GM21381 (cell line): ENCODE data around the gene KIF6.

ENCODE experiments used
- ATAC-seq: cut with Tn5 transposase; IDR thresholded peaks from one replicate; pipeline ENCODE4 v1.9.1; 2021; ENCODE audit warnings: mild to moderate bottlenecking, moderate library complexity; ENCODE audit not compliant: unreplicated experiment

KIF6 gene, protein sequence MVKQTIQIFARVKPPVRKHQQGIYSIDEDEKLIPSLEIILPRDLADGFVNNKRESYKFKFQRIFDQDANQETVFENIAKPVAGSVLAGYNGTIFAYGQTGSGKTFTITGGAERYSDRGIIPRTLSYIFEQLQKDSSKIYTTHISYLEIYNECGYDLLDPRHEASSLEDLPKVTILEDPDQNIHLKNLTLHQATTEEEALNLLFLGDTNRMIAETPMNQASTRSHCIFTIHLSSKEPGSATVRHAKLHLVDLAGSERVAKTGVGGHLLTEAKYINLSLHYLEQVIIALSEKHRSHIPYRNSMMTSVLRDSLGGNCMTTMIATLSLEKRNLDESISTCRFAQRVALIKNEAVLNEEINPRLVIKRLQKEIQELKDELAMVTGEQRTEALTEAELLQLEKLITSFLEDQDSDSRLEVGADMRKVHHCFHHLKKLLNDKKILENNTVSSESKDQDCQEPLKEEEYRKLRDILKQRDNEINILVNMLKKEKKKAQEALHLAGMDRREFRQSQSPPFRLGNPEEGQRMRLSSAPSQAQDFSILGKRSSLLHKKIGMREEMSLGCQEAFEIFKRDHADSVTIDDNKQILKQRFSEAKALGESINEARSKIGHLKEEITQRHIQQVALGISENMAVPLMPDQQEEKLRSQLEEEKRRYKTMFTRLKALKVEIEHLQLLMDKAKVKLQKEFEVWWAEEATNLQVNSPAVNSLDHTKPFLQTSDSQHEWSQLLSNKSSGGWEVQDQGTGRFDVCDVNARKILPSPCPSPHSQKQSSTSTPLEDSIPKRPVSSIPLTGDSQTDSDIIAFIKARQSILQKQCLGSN

DNA sequence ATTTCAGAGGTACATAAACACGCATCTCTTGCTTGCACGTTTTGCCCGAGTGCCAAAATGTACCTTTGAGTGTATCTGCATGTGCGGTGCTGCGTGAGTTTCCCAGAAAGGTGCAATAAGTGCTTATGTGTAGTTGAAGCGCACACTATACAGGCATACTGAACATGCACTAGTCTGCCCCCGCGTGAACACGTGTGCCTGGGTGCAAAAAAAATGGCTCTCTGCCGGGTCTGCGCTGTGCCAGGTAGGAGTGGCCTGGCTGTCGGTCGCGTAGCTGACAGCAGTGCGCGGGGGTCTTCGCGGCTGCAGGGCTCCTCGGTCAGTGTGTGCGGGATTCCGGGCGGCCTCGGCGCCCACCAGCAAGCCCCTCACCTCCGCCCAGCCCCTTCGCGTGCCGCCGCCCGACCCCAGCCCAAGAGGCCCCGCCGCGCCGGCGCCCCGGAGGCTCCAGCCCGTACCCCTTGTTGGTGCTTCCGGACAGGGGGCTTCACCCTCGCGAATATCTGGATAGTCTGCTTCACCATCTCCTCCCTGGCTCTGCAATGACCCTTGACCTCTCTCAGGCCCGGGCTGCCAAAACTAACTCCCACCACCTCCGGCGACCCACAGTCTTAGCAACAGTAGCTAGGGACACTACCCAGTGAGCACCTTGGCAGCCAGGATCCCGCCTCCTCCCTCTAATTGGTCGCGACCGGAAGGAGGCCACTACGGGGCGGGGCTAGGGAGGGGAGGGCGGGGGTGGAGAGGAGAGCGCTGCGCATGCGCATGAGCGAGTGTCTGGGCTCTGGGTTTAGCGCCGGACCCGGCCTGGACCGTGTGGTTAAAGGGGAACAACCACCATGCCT is at the start of gene KIF6:
TSS of gene KIF6 (minus strand) at position 622 of the 845 bp plus-strand sequence. CDS start at position 524, 98 bp downstream.
- peak; percentile 99 for ATAC-seq

DNA sequence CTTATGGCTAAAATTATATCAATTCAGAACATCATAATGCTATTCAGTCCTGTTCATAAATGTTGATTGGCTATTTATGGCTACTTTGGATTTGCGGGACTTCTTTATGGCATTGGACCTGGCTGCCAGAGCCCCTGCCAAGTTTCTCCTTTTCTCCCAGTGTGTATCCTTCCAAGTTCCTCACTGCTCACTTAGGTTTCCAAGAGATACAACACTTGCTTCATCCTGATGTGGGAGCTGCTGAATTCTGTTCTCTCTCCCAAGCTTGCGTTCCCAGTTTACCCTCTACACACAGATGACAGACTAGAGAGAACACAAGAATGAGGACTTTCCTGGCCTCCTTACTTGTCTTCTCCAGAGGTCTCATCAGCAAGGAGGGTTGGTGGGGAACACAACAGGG is 48.6 kb upstream of the KIF6 start:
- ATAC-seq: no peak

DNA sequence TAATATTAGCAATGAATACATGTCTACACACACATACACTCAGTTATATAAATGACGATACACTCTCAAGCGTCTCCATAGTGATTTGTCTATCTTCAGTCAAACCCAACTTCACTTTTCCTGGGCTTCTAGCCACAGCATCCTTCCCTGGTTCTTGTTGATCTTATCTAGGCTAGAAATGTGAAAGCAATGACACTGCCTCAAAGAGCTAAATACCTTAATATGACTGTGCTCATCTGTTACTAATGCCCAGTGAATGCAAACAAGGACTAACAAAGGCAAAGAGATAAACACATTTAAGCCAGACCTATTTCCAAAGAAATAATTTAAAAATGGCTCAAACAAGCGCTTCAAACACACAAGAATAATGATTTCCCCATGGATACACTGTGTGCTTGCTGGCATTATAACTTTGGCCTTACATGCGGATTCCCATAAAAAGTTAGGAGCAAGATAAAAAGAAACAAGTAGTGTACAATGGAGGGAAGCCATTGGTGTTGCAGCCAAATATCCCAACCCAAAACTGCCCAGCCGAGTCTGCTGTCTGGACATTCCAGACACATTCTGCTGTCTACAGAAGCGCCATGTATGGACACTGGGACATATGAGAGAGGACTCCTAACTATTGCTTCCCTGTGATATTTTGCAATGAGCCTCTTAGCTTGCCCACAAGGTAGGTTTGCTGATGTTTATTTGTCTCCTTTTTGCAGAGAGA is 47.5 kb upstream of the KIF6 start:
- no peak for ATAC-seq

DNA sequence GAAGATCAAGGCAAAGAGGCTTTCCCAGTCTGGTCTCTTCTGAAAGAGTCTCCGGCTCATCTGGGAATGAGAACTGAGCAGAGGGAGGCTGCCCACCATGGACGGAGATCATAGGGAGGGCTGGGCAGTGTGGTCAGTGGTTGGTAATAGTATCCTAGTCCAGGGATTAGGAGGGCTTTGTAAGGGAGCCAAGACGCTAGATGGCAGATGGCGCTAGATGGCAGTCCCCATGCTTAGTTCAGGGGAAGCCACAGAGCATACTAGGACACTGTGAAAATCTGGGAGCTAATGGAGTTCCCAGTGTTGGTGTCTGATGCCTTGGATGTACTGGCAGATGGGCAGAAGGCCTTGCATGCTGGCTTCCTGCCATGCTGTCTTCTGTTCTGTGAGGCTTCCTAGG is 45.2 kb upstream of the KIF6 start:
- no peak for ATAC-seq

DNA sequence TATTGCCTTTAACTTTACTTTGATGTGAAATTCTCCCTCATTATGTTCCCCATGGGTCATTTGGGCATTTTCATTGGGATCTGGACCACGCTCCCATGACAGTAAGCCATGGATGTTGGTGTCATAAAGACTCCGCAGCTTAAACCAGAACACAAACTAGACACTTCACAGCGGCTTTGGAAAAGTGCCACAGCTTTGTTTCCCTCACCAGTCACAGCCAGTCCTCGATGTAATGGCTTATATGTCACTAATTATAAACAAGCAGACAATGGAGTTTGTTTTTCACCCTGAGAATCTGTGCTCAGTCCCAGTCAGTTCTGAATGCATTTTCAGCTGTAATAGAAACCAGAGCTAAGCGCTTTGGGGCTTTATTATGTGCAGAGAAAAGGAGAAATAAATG is 43.8 kb upstream of the KIF6 start:
- ATAC-seq: no peak

DNA sequence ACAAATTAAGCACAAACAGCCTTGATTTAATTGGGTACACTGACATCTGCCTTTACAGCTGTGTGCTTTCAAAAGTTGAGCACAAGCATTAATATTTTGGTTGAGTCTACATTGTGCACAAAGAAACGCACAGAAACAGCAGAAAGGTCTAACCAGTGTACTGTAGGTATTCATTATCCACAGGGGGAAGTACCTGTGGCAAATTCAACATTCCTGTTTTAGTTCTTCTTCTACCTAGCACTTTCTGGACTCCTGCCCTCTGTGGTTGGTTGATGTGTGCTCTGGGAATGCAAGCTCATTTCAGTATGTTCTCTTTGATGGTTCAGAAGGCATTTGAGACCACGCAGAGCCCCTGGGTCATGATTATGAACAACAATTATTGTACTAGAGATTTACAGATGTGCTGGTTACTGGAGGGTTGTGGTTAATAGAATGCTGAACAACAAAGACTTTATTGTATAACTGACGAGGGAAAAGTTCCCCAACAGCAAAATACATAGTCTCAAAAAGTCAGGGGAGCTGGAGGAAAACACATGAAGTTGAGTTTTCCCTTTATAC is 40.4 kb upstream of the KIF6 start:
- no peak for ATAC-seq

DNA sequence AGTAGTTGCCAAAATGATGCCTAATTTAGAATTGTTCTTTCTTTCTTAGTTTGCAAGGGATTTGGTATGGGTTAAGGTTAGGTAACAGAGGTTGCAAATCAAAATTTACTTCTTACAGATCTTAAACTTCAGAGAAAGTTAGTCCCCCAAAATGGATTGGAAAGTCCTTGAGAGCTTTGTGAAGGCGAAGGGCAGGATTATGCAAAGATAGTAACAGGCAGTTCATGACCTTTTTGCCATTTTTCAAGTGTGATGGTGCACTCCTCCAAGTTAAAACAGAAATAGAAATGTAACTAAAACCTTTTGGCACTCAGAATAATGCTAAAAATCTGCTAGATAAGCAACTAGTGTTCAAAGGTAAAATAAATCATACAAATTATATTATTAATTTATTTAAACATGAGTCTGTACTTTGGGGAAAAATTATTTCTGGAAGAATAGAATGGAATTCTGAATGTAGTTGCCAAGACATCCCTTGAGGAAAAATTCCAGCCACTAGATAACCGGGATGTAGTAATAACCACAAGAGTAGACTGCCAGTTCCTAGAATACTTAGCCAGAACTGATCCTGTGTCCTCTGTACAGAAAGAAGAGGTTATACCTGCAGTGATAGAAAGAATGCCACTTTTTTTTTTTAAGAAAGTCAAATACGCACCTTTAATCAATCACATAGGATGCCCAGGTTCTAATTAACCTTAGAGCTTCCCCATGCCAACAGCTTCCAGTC is 35.2 kb upstream of the KIF6 start:
- ATAC-seq: no peak

DNA sequence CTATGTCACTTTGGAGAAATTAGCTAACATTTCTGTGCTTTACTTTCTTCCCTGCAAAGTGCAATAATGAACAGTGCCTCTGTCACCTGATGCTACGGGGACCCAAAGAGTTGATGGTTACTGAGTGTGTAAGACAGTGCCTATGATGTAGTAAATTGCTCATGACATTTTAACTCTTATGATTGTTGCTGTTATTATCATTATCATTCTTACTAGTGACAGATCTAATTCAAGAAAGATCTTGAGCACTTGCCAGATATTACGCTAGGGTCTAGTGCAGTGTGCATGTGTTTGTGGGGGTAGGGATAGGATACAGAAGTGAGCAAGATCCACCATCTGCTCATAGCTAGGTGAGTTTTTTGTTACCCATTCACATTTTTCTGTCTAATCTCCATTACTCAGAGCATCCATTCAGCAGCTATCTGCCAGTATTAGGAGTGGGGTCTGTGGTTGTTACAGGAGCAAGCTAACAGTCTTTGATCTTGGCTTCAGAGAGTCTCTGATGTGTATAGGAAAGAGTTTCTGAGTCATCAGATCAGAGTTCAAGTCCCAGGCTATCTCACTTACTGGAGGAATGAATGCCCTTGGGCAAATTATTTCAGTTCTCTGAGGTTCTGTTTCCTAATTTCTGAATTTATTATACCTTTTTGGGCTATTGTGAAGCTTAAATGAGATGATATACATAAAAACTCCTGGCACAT is 33.8 kb upstream of the KIF6 start:
- no peak for ATAC-seq

DNA sequence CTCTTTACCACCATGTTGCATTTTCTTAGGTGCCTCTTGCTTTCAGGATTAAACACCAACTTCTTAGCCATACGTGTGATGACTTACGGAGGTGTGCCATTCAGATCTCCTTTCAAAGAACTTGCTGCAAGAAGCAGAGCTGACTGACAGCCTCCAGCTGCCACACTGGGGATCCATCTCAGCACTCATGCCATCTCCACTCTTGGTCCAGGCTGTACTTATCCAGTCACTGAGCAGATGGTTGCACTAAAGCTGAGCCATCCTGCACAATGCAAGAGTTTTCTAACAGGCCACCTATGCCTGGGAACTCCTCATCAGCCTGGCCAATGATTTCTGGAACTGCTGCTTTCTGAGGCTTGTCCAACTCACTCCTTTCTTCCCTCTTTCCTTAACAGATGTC is 31.4 kb upstream of the KIF6 start:
- no peak for ATAC-seq

DNA sequence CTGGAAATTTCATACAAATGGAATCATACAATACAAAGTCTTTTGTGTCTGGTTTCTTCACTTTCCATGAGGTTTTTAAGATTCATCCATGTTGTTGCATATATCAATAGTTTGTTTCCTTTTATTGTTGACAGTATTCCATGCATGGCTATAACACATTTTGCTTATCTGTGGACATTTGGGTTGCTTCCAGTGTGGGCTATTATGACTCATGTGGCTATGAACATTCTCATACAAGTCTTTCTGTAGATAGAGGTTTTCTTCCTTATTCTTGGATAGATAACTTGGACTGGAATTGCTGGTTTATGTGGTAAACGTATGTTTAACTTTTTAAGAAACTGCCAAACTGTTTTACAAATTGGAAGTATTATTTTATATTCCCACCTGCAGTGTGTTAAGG is 30.0 kb upstream of the KIF6 start:
- ATAC-seq: no peak

DNA sequence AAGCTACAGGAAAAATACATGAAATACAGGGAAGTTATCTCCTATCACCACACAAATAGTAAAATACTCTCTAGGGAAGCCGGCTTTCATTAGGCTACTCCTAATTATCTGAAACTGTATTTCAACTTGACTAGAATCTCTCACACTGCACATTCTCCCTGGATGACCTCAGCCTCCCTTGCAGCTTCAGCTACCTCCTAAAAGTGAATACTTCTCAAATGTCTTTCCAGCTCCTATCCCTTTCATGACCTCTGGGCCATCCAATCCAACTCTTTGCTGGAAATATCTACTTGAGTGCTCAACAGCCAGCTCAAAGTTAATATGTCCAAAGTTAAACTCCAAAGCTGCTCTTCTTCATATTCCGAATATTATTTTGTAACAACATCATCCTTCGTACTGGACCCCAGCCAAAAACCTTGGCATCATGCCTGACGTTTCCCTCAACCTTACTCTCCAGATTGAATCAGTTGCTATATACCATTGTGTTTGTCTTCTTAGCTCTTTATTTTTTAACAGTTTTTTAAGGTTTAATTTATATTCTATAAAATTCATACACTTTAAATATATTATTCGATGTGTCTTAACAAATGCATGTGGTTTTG is 29.4 kb upstream of the KIF6 start:
- ATAC-seq: no peak

DNA sequence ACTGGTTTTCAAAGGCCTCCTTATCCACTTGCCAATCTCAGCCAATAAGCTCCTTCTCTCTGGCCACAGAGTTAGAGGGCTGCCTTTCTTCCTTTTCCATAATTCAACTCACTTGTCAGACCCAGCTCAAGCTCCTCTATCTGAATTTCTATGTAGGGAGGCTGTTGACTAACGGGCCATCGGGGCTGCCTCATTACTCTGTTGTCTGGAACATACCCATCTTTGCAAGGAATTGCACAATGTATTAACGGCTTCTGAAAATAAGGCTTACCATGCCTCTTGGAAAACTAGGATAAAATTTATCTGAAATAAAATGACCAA is 28.5 kb upstream of the KIF6 start:
- ATAC-seq: no peak

DNA sequence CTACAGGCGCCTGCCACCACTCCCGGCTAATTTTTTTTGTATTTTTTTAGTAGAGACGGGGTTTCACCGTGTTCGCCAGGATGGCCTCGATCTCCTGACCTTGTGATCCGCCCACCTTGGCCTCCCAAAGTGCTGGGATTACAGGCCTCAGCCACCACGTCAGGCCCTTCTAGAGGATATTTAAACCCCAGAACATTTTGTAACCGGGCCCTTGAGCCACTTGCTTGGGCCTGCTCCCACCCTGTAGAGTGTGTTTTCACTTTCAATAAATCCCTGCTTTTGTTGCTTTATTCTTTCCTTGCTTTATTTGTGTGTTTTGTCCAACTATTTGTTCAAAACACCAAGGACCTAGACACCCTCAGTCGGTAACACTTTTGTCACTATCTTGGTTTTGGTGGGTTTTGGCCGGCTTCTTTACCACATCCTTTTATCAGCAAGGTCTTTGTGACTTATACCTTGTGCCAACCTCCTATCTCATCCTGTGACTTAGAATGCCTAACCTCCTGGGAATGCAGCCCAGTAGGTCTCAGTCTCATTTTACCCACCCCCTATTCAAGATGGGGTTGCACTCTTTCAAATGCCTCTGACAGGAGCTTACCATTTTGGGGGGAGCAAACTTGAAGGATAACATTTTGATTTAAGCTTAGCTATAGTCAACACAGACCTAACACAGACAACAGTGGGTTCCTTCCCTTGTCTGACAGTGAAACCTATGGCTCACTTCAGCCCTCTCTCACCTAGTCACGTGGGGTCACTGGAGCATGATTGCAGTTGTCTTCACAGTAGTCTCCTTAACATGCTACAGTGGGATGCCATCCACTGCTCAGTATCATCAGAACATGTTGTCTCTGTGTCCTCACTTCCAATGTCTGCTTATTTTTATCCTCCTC is 27.9 kb upstream of the KIF6 start:
- ATAC-seq: no peak

DNA sequence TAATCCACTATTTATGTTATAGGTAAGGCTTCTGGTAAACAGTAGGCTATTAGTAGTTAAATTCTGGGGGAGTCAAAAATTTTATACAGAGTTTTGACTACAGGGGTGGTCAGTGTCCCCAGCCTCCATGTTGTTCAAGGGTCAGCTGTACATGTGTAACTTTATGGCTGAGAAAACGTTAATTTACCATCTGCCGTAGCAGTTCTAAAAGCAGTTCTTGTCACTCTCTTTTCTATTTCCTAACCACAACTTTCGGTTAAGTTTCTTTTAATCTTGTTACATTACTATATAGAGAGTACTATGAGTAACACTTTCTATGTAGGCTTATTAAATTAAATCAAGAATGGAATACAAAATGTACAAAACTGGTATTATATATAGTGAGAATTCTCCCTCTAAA is 21.6 kb upstream of the KIF6 start:
- no peak for ATAC-seq

DNA sequence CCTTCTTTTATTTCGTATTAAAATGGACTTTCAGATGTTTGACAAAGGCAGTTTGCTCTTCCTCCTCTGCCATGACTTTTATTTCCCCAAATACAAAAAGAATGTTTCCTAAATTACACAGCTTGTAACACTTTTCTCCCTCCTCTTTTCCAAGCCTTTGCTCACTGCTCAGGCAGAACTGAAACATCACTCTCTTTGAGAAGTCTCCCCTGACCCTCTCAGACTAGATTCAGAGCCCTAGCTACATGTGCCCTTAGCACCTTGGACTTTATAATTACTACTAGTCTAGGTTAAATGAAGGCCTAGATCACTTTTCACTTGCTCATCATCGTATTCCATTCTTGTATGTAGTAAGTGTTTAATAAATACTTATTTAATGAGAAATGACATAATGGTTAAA is 8.5 kb upstream of the KIF6 start:
- ATAC-seq: no peak

DNA sequence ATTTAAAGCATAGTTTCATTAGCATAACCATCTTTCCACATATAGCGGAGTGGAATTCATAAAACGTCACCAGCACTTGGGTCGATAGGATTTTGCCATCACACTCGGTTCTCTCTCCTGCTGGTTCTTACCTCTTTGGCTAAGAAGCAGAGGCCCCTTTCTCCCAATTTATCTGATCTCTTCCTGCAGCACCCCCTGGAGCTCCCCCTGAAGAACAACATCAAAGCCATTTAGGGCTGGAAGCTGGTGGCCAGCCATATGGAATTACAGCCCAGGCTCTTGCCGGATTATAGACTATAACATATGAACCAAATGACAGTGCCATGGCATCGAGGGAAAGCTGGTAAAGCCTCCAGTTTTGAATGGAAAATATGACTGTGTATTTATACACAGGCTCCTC is 6.4 kb upstream of the KIF6 start:
- ATAC-seq: no peak

DNA sequence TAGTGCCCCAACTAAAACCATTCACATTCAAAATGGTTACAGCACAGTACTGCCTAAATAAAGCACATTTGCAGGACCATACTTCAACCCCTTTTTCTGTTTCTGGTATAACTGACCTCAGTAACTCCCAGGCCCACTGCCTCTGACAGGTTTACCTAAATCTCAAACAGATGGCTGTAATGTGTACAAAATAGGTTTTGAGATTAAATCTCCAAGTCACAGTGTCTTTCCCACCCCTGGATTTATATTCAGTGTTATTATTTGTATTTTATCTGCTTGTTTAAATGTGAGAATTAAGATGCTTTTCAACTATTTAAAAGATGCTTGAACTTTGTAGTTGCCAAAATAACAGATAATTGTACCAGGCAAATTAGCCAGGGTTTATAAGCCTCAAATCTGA is 4.7 kb upstream of the KIF6 start:
- ATAC-seq: no peak

DNA sequence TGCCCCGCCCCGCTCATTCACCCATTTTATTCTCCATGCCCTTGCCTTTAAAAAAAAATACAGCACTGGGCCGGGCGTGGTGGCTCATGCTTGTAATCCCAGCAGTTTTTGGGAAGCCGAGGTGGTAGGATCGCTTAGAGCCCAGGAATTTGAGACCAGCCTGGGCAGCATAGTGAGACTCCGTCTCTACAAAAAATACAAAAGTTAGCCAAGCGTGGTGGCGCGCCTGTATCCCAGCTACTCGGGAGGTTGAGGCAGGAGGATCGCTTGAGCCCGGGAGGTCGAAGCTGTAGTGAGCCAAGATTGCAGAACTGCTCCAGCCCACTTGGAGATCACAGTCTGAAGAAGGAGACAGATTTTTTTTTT is 407 bp upstream of the KIF6 start:
- ATAC-seq: no peak
